GM23338 (cell line): ENCODE results near the gene ABCC3.

Experiments used
- CREB1 ChIP-seq: fragments of 250-450 bp; sonication (Bioruptor Pico); IDR thresholded peaks from 2 replicates; pipeline ENCODE4 v1.5.0; 2020; ENCODE audit warnings: low read depth, mild to moderate bottlenecking, moderate library complexity
- EZH2 ChIP-seq: fragments of 200-600 bp; sonication (generic); IDR thresholded peaks from one replicate; pipeline ENCODE4 v1.8.0; 2017; ENCODE audit warnings: antibody characterized with exemption, mild to moderate bottlenecking, low read depth; ENCODE audit not compliant: unreplicated experiment
- EZH2phosphoT487 ChIP-seq: fragments of 200-600 bp; sonication (generic); IDR thresholded peaks from one replicate; pipeline ENCODE4 v1.8.1; 2018; ENCODE audit warnings: antibody characterized with exemption; ENCODE audit not compliant: unreplicated experiment
- JUNB ChIP-seq: IDR thresholded peaks from one replicate; pipeline ENCODE4 v1.6.1; 2016; ENCODE audit warnings: antibody characterized with exemption; ENCODE audit not compliant: unreplicated experiment
- NANOG ChIP-seq: IDR thresholded peaks from 2 replicates; pipeline ENCODE4 v1.6.1; 2016; ENCODE audit warnings: antibody characterized with exemption, borderline replicate concordance
- POLR2AphosphoS5 ChIP-seq: IDR thresholded peaks from 2 replicates; pipeline ENCODE4 v1.6.1; 2016; ENCODE audit warnings: antibody characterized with exemption, low read depth
- ZNF114 ChIP-seq: fragments of 250-450 bp; sonication (Bioruptor Pico); IDR thresholded peaks from 2 replicates; pipeline ENCODE4 v1.5.0; 2020; ENCODE audit warnings: mild to moderate bottlenecking, moderate library complexity
- TF ChIP-seq, protein P1 (sequence below), 2 experiments: fragments of 200-600 bp in 1 of 2; sonication (generic) in 1 of 2; conservative IDR thresholded peaks; 2 replicates each; pipeline versions ENCODE4 v1.5.1 to v1.6.1; 2016 to 2017; ENCODE audit warnings: antibody characterized with exemption in 2 of 2, low read depth in 2 of 2, mild to moderate bottlenecking in 2 of 2, moderate library complexity in 1 of 2
- TF ChIP-seq, protein P2 (sequence below): IDR thresholded peaks from one replicate; pipeline ENCODE4 v1.6.1; 2018; ENCODE audit warnings: antibody characterized with exemption; ENCODE audit not compliant: unreplicated experiment
- TF ChIP-seq, protein P3 (sequence below): IDR thresholded peaks from 2 replicates; pipeline ENCODE4 v1.6.1; 2016; ENCODE audit warnings: antibody characterized with exemption

DNA sequence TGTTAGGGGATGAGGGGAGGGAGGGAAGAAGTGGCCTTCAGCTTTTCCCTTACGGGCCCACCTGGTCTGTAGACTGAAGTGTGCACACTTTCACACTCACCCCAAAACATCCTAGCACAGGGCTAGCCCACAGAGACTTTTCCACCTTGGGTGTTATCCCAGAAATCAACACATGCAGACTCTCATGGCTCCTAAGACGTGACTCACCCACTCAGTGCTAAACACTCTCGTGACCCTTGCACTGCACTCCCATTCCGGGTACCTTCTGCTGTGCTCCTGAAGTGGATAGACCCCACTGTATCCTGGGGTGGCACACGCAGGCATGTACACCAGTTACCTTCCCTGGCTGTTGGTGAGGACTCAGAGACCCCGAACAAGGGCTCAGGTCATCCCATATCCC lies 23.0 kb upstream of the ABCC3 start:
- TF ChIP-seq, protein P1, sequence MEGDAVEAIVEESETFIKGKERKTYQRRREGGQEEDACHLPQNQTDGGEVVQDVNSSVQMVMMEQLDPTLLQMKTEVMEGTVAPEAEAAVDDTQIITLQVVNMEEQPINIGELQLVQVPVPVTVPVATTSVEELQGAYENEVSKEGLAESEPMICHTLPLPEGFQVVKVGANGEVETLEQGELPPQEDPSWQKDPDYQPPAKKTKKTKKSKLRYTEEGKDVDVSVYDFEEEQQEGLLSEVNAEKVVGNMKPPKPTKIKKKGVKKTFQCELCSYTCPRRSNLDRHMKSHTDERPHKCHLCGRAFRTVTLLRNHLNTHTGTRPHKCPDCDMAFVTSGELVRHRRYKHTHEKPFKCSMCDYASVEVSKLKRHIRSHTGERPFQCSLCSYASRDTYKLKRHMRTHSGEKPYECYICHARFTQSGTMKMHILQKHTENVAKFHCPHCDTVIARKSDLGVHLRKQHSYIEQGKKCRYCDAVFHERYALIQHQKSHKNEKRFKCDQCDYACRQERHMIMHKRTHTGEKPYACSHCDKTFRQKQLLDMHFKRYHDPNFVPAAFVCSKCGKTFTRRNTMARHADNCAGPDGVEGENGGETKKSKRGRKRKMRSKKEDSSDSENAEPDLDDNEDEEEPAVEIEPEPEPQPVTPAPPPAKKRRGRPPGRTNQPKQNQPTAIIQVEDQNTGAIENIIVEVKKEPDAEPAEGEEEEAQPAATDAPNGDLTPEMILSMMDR (conservative IDR thresholded peaks at IDR 0.05; ENCODE audit: low read depth in 2 of 2) = no peak
- TF ChIP-seq ZNF114 (CRISPR knock-in tag) (no peak), POLR2AphosphoS5 (no peak), EZH2 (no peak), NANOG (no peak), EZH2phosphoT487 (no peak), CREB1 (no peak), JUNB (no peak)
- TF ChIP-seq, protein P2, sequence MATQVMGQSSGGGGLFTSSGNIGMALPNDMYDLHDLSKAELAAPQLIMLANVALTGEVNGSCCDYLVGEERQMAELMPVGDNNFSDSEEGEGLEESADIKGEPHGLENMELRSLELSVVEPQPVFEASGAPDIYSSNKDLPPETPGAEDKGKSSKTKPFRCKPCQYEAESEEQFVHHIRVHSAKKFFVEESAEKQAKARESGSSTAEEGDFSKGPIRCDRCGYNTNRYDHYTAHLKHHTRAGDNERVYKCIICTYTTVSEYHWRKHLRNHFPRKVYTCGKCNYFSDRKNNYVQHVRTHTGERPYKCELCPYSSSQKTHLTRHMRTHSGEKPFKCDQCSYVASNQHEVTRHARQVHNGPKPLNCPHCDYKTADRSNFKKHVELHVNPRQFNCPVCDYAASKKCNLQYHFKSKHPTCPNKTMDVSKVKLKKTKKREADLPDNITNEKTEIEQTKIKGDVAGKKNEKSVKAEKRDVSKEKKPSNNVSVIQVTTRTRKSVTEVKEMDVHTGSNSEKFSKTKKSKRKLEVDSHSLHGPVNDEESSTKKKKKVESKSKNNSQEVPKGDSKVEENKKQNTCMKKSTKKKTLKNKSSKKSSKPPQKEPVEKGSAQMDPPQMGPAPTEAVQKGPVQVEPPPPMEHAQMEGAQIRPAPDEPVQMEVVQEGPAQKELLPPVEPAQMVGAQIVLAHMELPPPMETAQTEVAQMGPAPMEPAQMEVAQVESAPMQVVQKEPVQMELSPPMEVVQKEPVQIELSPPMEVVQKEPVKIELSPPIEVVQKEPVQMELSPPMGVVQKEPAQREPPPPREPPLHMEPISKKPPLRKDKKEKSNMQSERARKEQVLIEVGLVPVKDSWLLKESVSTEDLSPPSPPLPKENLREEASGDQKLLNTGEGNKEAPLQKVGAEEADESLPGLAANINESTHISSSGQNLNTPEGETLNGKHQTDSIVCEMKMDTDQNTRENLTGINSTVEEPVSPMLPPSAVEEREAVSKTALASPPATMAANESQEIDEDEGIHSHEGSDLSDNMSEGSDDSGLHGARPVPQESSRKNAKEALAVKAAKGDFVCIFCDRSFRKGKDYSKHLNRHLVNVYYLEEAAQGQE = no peak
- TF ChIP-seq, protein P3, sequence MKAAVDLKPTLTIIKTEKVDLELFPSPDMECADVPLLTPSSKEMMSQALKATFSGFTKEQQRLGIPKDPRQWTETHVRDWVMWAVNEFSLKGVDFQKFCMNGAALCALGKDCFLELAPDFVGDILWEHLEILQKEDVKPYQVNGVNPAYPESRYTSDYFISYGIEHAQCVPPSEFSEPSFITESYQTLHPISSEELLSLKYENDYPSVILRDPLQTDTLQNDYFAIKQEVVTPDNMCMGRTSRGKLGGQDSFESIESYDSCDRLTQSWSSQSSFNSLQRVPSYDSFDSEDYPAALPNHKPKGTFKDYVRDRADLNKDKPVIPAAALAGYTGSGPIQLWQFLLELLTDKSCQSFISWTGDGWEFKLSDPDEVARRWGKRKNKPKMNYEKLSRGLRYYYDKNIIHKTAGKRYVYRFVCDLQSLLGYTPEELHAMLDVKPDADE = no peak
